Hypothalamus (tissue), 51 donors: ENCODE measurements around the gene RPL37.
"Not testable (repeated sequence)": the region's sequence is repeated elsewhere in the genome, so short reads cannot be mapped to it uniquely, and the experiment has no call there.

Experiments
- DNase-seq, 51 donors: peaks; one replicate each; lab custom pipeline; 2025; lab: John Stamatoyannopoulos, UW

The RPL37 gene

GRCh38 chr5:40798012-40798800, 36.8 kb downstream of the RPL37 start, which contains the start of gene PRKAA1:
Gene PRKAA1, minus strand, starts transcription at chr5:40798374. Its CDS starts 185 bp downstream, at chr5:40798189.
- DNase-seq, result peak; percentile 42 to 96 (median 85)

GRCh38 chr5:40797273-40798011, 37.6 kb downstream of the RPL37 start:
- DNase-seq, result peak in 46 of 51 donors; percentile 9 to 81 (median 54)

- no peak for DNase-seq
Observed at GRCh38 chr5:40796487-40796889, 38.5 kb downstream of the RPL37 start.

- DNase-seq, result not testable (repeated sequence)
Observed at GRCh38 chr5:40794877-40795276, 40.1 kb downstream of the RPL37 start.

GRCh38 chr5:40794340-40794739, 40.7 kb downstream of the RPL37 start:
- not testable (repeated sequence) for DNase-seq

DNA sequence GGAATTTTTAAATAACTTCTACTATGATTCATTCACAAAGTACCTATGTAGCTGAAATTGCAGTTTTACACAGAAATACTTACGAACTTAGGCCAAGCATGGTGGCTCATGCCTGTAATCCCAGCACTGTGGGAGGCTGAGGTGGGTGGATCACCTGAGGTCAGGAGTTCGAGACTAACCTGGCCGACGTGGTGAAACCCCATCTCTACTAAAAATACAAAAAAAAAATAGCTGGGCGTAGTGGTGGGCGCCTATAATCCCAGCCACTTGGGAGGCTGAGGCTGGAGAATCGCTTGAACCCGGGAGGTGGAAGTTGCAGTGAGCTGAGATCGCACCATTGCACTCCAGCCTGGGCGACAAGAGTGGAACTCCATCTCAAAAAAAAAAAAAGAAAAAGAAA, 42.3 kb downstream of the RPL37 start:
- DNase-seq, result not testable (repeated sequence)

- DNase-seq, result no peak
Observed at GRCh38 chr5:40791715-40792139, 43.3 kb downstream of the RPL37 start.

- no peak for DNase-seq
Observed at GRCh38 chr5:40790947-40791593, 44.0 kb downstream of the RPL37 start.

GRCh38 chr5:40788941-40789340, 46.1 kb downstream of the RPL37 start:
- not testable (repeated sequence) for DNase-seq

- no peak for DNase-seq
Observed at GRCh38 chr5:40787986-40788385, 47.0 kb downstream of the RPL37 start.

DNA sequence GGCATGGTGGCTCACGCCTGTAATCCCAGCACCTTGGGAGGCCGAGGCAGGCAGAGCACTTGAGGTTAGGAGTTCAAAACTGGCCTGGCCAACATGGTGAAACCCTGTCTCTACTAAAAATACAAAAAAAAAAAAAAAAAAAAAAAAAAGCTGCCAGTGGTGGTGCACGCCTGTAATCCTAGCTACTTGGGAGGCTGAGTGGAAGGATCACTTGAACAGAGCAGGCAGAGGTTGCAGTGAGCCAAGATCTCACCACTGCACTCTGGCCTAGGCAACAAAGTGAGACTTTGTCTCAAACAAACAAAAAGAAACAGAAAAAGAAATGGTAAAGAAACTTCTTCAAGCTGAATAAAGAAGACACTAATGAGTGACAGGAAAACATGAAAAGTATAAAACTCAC, 48.4 kb downstream of the RPL37 start:
- DNase-seq, result not testable (repeated sequence)

DNA sequence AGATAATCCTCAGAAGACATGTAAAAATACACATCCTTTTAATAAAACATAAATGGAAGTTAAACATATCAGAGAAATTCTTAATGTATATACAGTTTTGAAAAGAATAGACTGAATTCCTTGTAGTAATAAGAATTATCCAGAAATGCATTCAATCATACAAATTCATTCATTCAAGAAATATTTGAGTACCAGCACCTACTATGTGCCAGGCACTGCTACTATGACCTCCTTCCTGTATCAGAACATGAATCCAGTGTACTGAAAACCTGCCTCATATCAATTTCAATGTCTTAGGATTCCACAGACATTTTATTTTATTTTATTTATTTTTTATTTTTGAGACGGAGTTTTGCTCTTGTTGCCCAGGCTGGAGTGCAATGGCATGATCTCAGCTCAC, 50.1 kb downstream of the RPL37 start:
- DNase-seq, result no peak

GRCh38 chr5:40784027-40784653, 50.9 kb downstream of the RPL37 start:
- no peak for DNase-seq

GRCh38 chr5:40781843-40782409, 53.1 kb downstream of the RPL37 start:
- no peak for DNase-seq

DNA sequence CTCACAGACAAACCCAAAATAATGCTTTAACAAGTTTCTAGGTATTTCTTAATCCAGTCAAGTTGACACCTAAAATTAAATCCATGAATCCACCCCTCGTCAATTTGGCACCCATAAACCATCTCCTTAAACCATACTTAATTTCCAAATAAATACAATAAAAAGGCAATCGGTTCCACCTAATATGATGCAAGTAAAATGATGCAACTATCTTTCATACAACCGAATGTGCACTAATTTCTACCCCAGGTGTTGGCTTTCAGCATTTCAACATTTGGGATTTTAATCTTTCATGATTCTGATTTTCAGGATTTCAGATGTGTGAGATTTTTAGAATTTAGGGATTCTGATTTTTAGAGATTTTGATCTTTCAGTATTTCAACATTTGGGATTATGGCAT, 54.2 kb downstream of the RPL37 start:
- no peak for DNase-seq

GRCh38 chr5:40780199-40780598, 54.8 kb downstream of the RPL37 start:
- no peak for DNase-seq

DNA sequence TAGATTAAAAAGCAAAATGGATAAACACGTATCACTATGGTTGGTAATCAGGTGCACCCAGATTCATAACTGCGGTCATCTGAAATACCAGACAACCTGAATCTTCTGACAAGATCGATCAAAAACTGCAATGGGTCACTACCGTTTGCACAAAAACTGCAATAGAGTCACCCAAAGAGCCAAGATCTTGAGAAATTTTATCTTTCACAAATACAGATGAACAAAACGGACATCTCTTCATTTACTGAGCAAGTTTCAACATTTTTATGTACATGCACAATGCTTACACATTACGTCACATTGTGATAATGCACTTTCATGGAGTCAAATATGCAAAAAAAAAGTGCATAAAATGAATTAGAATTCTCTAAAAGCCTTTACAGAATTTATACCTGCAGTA, 55.5 kb downstream of the RPL37 start:
- no peak for DNase-seq

DNA sequence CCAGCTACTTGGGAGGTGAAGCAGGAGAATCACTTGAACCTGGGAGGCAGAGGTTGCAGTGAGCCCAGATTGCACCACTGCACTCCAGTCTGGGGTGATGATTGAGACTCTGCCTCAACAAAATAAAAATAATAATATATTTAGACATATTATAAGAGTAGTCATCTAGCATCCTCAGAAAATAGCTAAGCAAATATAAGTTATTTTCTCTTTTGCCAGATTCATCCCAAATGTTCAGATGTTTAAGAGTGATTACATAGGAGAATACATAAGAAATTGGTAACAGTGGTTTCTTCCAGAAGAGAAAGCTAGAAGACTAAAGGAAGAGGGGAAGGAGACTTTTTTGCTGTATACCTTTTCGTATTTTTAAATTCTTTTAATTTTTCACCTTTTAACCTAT, 56.9 kb downstream of the RPL37 start:
- DNase-seq, result no peak

DNA sequence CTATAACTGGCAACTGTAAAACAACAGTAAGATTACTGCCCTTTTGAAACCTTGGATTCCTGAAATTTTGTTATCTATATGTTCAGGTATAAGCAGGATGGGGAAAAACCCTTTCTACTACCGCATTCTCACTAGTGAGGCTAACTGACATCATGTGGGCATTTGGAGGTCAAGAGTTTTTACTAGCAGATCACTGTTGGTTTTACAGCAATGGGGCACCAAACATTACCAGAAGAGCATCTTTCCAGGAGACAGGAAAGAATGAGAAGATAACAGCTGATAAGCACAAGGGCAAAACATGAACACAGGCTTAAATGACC, 58.4 kb downstream of the RPL37 start:
- no peak for DNase-seq

- no peak for DNase-seq
Observed at GRCh38 chr5:40775846-40776657, 59.0 kb downstream of the RPL37 start.
